ENCODE data around the gene GLRA3.

Gene GLRA3

GRCh38 chr4:174592985-174593335, 236.1 kb downstream of the GLRA3 start:
- Histone ChIP-seq H3K36me3 (no peaks in the 10 kb centered on the region), H3K27ac (no peak overlapping the region), H3K27me3 (ENCODE audit: insufficient read depth, low read depth, severe bottlenecking) (no peaks in the 10 kb centered on the region), H3K4me3 (ENCODE audit: low read depth, low read length) (no peak overlapping the region), H3K9me3 (ENCODE audit: severe bottlenecking) (no peaks in the 10 kb centered on the region)
- DNase-seq = peak; percentile 70
- no peak for TF ChIP-seq CTCF (IDR thresholded peaks at IDR 0.05; ENCODE audit: low read depth, low read length)

GRCh38 chr4:174592256-174592984, 236.6 kb downstream of the GLRA3 start:
- Histone ChIP-seq H3K4me3 (ENCODE audit: low read depth, low read length) (no peak overlapping the region), H3K27me3 (ENCODE audit: insufficient read depth, low read depth, severe bottlenecking) (no peaks in the 10 kb centered on the region), H3K9me3 (ENCODE audit: severe bottlenecking) (peaks cover under 1% of the 10 kb centered on the region), H3K27ac (no peak overlapping the region), H3K36me3 (no peaks in the 10 kb centered on the region)
- no peak for DNase-seq
- no peak for TF ChIP-seq CTCF (IDR thresholded peaks at IDR 0.05; ENCODE audit: low read depth, low read length)

GRCh38 chr4:174591243-174592021, 237.6 kb downstream of the GLRA3 start:
- Histone ChIP-seq H3K27me3 (ENCODE audit: insufficient read depth, low read depth, severe bottlenecking) (no peaks in the 10 kb centered on the region), H3K9me3 (ENCODE audit: severe bottlenecking) (peaks cover 8% of the 10 kb centered on the region), H3K4me3 (ENCODE audit: low read depth, low read length) (no peak overlapping the region), H3K36me3 (no peaks in the 10 kb centered on the region), H3K27ac (no peak overlapping the region)
- DNase-seq = no peak
- TF ChIP-seq CTCF (IDR thresholded peaks at IDR 0.05; ENCODE audit: low read depth, low read length) = no peak

- Histone ChIP-seq H3K4me3 (ENCODE audit: low read depth, low read length) (no peak overlapping the region), H3K27me3 (ENCODE audit: insufficient read depth, low read depth, severe bottlenecking) (no peaks in the 10 kb centered on the region), H3K9me3 (ENCODE audit: severe bottlenecking) (peaks cover 8% of the 10 kb centered on the region), H3K36me3 (no peaks in the 10 kb centered on the region), H3K27ac (no peak overlapping the region)
- no peak for TF ChIP-seq CTCF (IDR thresholded peaks at IDR 0.05; ENCODE audit: low read depth, low read length)
- no peak for DNase-seq
These were observed 238.7 kb downstream of the GLRA3 start for GRCh38 chr4:174590336-174590735.

Measured in WERI-Rb-1 (cell line).